ENCODE results near the gene MEFV.

- TF ChIP-seq CTCF (IDR thresholded peaks at IDR 0.05) = no peak
- no peak for TF ChIP-seq EZH2 (IDR thresholded peaks at IDR 0.05; ENCODE audit: borderline replicate concordance, insufficient read depth, low read depth, low read length, poor library complexity, severe bottlenecking)
These were observed 3.5 kb downstream of the MEFV start for GRCh38 chr16:3252967-3253366.

Data from B cell (primary cell).